Right cardiac atrium (tissue), 5 donors: ENCODE results near the gene VPS13C. TPM values are rescaled to one million over a fixed set of nuclear protein-coding genes. Genes with fewer than 3 reads are reported as not detected.

Source experiments
- ATAC-seq, 2 donors: fragments of 200-7000 bp; cut with Tn5 transposase; one replicate each; pipeline versions ENCODE4 v1.8.0 to v1.9.1; 2020; ENCODE audit warnings: moderate library complexity in 2 of 2, mild to moderate bottlenecking in 1 of 2
- DNase-seq, 3 donors: peaks; one replicate each; pipeline ENCODE4 v3.0.0-alpha.2; 2020
- H3K27ac ChIP-seq: one replicate; pipeline ENCODE4 v1.5.1; 2013; ENCODE audit warnings: mild to moderate bottlenecking, low read length, control low read depth, moderate library complexity
- H3K27me3 ChIP-seq: one replicate; pipeline ENCODE4 v1.6.1; 2013; ENCODE audit not compliant: control insufficient read depth, insufficient read depth
- H3K4me1 ChIP-seq: one replicate; pipeline ENCODE4 v1.6.1; 2013; ENCODE audit warnings: low read length; ENCODE audit not compliant: control insufficient read depth, insufficient read depth
- H3K4me3 ChIP-seq: one replicate; pipeline ENCODE4 v1.5.1; 2013; ENCODE audit warnings: low read length, control low read depth
- H3K9me3 ChIP-seq: one replicate; pipeline ENCODE4 v1.6.1; 2013; ENCODE audit warnings: low read length; ENCODE audit not compliant: control insufficient read depth
- WGBS: extraction: QIAGEN DNeasy Blood & Tissue Kit; methylation state at CpG from one replicate; pipeline ENCODE4 v1.1.7; 2013; 5-methylcytosine and 5-hydroxymethylcytosine counted together
- intact Hi-C, 4 donors: fragments of 100-400 bp; cut with DNase I; formaldehyde crosslinking; loops; one replicate each; pipeline versions ENCODE4 v1.11.0 to v1.14.0; 2022 to 2023
- polyA plus RNA-seq: library from polyadenylated mRNA; stranded (reverse); fragments of 200-250 nt; gene quantifications from one replicate; pipeline ENCODE4 v1.2.3, GENCODE V29; 2013
- total RNA-seq, 4 donors: library from RNA; stranded (reverse); fragmentation: NEBNext Ultra II Directional; extraction: Animal tissue kit (Norgen Biotek cat#: 25700); gene quantifications; one replicate each; pipeline ENCODE4 v1.2.1, GENCODE V29; 2021
- donor health status: healthy with polysubstance abuse.
- donor health status: DM: no; HTN: yes; CAD: no.
- donor health status: DM: no; HTN: no; CAD: no.
- donor health status: DM: no; HTN: yes; CAD: no; lungs with severe emphysema.
- donor health status: DM: yes; HTN: yes; CAD: no.

Gene VPS13C
- total and polyA plus RNA-seq, 5 donors: 14.5 to 41.3 (median 36.1) TPM

GRCh38 chr15:61892140-61892539 lies 168.1 kb downstream of the VPS13C start:
- ATAC-seq: no peak
- Histone ChIP-seq H3K4me1 (peaks cover 2% of the 10 kb centered on the region), H3K27me3 (no peaks in the 10 kb centered on the region), H3K27ac (no peak overlapping the region), H3K4me3 (no peak overlapping the region), H3K9me3 (no peaks in the 10 kb centered on the region)
- no peak for DNase-seq
- intact Hi-C loops: no loop called here
- WGBS: 83% methylated on average over 1 of the region's 1 CpG

DNA sequence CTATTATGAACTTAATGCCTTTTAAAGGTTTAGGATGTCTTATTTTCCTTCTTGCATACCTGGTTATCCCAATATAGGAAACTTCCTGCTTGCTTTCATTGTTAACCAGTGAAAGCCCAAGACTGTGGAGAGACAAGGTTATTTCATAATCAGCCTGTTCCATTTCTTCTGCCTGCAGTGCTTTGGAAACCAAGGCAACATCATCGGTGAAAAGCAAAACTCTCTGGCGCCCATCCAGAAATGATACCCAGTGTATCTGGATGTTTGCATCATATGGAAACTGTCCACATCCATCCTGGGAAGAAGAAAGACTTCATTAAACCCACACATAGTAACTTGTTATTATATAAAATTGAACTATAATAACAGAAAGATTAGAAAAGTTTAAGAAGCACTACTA lies 170.1 kb downstream of the VPS13C start:
- Histone ChIP-seq H3K27ac (no peak overlapping the region), H3K4me3 (no peak overlapping the region), H3K4me1 (peaks cover 2% of the 10 kb centered on the region), H3K9me3 (no peaks in the 10 kb centered on the region), H3K27me3 (no peaks in the 10 kb centered on the region)
- WGBS: 66% methylated on average over 2 of the region's 2 CpGs
- DNase-seq (no peak), ATAC-seq (no peak)
- intact Hi-C loops: no loop called here

GRCh38 chr15:61889706-61890105 lies 170.5 kb downstream of the VPS13C start:
- Histone ChIP-seq H3K27ac (no peak overlapping the region), H3K27me3 (no peaks in the 10 kb centered on the region), H3K9me3 (no peaks in the 10 kb centered on the region), H3K4me3 (no peak overlapping the region), H3K4me1 (peaks cover 2% of the 10 kb centered on the region)
- WGBS: 85% methylated on average over 3 of the region's 3 CpGs
- DNase-seq: no peak
- no peak for ATAC-seq
- intact Hi-C loops: no loop called here

DNA sequence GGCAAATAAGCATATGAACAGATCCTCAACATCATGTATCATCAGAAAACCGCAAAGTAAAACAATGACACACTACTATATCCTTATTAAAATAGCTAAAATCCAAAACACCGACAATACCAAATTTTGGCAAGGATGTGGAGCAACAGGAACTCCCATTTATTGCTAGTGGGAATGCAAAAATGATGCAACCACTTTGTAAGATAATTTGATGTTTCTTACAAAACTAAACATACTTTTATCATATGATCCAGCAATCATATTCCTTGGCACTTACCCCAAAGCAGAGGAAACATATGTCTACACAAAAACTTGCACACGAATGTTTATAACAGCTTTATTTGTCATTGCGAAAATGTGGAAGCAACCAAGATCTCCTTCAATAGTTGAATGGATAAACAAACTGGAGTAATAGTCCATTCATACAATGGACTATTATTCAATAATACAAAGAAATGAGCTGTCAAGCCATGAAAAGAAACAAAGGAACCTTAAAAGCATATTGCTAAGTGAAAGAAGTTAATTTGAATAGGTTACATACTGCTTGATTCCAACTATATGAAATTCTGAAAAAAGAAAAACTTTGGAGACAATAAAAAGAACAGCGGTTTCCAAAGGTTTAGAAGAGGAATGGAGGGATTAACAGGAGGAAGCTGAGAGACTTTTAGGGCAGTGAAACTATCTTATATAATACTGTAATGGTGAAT lies 172.0 kb downstream of the VPS13C start:
- peaks cover 2% of the 10 kb centered on the region for H3K4me1 ChIP-seq
- DNase-seq: no peak
- no peak overlapping the region for H3K27ac ChIP-seq
- ATAC-seq: no peak
- H3K27me3 ChIP-seq: no peaks in the 10 kb centered on the region
- no peak overlapping the region for H3K4me3 ChIP-seq
- 82% methylated on average over 5 of the region's 5 CpGs for WGBS
- intact Hi-C loops: no loop called here
- no peaks in the 10 kb centered on the region for H3K9me3 ChIP-seq

DNA sequence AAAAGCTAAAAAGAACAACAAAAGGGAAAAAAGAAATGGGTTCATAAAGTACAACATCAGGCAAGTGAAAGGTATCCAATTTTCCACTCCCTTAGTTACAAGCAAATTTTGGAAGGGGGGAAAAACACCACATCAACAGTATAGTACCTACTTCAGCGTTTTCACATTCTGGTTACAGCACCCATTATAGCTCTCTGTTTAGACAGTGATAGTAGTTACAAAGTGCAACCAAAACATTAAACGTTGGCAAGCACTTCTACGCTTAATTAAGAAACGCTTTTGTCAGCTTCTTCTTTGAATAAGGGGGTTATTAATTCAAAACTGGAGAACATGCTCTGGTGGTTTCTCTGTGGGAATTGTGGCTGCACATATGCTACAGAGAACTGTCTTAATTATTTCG lies 180.2 kb downstream of the VPS13C start:
- no peak overlapping the region for H3K4me3 ChIP-seq
- WGBS: 80% methylated on average over 5 of the region's 5 CpGs
- intact Hi-C loops: no loop called here
- no peaks in the 10 kb centered on the region for H3K9me3 ChIP-seq
- no peaks in the 10 kb centered on the region for H3K27me3 ChIP-seq
- no peak overlapping the region for H3K27ac ChIP-seq
- no peaks in the 10 kb centered on the region for H3K4me1 ChIP-seq
- ATAC-seq (no peak), DNase-seq (no peak)

GRCh38 chr15:61879219-61879618 lies 181.0 kb downstream of the VPS13C start:
- intact Hi-C loops: no loop called here

GRCh38 chr15:61871926-61872522 lies 188.2 kb downstream of the VPS13C start:
- no peak for DNase-seq
- WGBS: 99% methylated on average over 1 of the region's 1 CpG
- Histone ChIP-seq H3K27me3 (no peaks in the 10 kb centered on the region), H3K4me1 (no peaks in the 10 kb centered on the region), H3K27ac (no peak overlapping the region), H3K4me3 (no peak overlapping the region), H3K9me3 (no peaks in the 10 kb centered on the region)
- intact Hi-C loops: no loop called here
- ATAC-seq: no peak

More at GRCh38 chr15:61879219-61879618, 181.0 kb downstream of the VPS13C start:
- DNase-seq (no peak), ATAC-seq (no peak)
- Histone ChIP-seq H3K27ac (no peak overlapping the region), H3K9me3 (no peaks in the 10 kb centered on the region), H3K4me1 (no peaks in the 10 kb centered on the region), H3K27me3 (no peaks in the 10 kb centered on the region), H3K4me3 (no peak overlapping the region)
- 88% methylated on average over 3 of the region's 3 CpGs for WGBS

DNA sequence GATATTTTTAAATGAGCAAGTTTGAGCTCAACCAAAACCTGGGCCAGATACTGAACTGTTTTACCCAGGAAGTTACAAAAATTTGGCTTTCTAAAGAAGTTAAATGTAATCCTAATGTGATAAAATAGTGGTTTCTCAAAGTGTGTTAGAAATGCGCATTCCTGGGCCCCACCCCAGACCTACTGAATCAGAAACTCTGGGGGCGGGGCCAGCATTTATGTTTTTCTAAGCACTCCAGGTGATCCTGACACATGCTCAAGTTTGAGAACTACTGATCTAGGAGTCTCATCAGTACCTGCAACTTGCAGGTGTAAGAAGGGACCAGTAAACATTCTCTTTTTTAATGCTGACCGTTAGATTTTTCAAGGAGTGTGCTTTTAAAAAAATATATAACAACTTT lies 190.6 kb downstream of the VPS13C start:
- ATAC-seq (no peak), DNase-seq (peak in 1 of 3 donors; percentile 16)
- H3K4me1 ChIP-seq: no peaks in the 10 kb centered on the region
- H3K27ac ChIP-seq: no peak overlapping the region
- 98% methylated on average over 3 of the region's 3 CpGs for WGBS
- no peak overlapping the region for H3K4me3 ChIP-seq
- intact Hi-C loops: no loop called here
- H3K9me3 ChIP-seq: no peaks in the 10 kb centered on the region
- no peaks in the 10 kb centered on the region for H3K27me3 ChIP-seq

DNA sequence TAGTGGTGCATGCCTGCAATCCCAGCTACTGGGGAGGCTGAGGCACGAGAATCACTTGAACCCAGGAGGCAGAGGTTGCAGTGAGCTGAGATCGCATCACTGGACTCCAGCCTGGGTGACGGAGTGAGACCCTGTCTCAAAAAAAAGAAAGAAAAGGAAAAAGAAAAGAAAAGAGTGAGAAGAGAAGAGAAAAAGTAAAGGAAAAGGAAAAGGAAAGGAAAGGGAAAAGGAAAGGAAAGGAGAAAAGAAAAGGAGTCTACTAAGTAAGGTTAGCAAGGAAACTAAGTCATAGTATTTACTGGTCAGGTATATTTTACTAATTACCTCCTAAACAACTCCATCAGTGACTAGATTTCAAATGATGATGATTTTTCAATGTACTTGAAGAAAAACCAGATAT lies 198.3 kb downstream of the VPS13C start:
- Histone ChIP-seq H3K4me3 (no peak overlapping the region), H3K27ac (no peak overlapping the region), H3K9me3 (no peaks in the 10 kb centered on the region), H3K4me1 (no peaks in the 10 kb centered on the region), H3K27me3 (no peaks in the 10 kb centered on the region)
- DNase-seq: no peak
- ATAC-seq: no peak
- intact Hi-C loops: no loop called here
- WGBS: 96% methylated on average over 3 of the region's 3 CpGs

DNA sequence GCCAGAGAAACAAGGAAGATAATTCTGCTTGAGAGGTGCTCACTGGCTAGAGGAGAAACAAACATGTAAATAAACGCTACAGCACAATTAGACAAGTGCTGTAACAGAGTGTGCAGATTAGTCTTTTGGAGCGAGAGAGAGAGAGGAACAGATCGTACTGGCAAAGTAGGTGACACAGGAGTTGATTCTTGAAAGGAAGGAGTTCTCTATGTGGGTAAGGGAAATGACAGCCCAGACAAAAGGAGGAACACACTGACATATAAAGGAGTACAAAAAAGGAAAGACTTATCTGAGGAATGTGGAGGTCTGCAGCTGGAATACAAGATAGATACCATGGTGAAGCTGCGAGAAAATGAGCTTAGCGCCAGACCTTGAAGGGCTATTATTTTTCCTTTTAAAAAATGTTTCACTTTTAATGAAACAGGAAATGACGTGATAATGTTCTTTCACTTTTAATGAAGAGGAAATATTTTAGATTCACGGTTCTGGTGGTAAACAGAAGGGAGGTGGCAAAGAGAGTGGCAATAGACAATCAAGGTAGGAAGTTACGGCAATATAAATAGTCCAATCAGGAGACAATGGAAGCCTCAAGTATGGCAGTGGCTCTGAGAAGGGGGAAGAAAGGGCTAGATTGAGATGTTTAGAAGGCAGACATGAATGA lies 202.9 kb downstream of the VPS13C start:
- intact Hi-C loops: no loop called here
- WGBS: 38% methylated on average over 8 of the region's 8 CpGs
- ATAC-seq: peak; percentile 50 to 65
- Histone ChIP-seq H3K27ac (peak overlapping the region; percentile 70), H3K4me3 (peak overlapping the region; percentile 64), H3K9me3 (no peaks in the 10 kb centered on the region), H3K4me1 (no peaks in the 10 kb centered on the region), H3K27me3 (no peaks in the 10 kb centered on the region)
- no peak for DNase-seq

- intact Hi-C loops: no loop called here
- Histone ChIP-seq H3K9me3 (no peaks in the 10 kb centered on the region), H3K27ac (no peak overlapping the region), H3K4me3 (no peak overlapping the region), H3K4me1 (no peaks in the 10 kb centered on the region), H3K27me3 (no peaks in the 10 kb centered on the region)
- WGBS: 74% methylated on average over 1 of the region's 1 CpG
- ATAC-seq (no peak), DNase-seq (no peak)
These were observed 204.0 kb downstream of the VPS13C start for GRCh38 chr15:61856295-61856694.
